Measurements from ENCODE around the gene SORCS2.

SORCS2 gene

DNA sequence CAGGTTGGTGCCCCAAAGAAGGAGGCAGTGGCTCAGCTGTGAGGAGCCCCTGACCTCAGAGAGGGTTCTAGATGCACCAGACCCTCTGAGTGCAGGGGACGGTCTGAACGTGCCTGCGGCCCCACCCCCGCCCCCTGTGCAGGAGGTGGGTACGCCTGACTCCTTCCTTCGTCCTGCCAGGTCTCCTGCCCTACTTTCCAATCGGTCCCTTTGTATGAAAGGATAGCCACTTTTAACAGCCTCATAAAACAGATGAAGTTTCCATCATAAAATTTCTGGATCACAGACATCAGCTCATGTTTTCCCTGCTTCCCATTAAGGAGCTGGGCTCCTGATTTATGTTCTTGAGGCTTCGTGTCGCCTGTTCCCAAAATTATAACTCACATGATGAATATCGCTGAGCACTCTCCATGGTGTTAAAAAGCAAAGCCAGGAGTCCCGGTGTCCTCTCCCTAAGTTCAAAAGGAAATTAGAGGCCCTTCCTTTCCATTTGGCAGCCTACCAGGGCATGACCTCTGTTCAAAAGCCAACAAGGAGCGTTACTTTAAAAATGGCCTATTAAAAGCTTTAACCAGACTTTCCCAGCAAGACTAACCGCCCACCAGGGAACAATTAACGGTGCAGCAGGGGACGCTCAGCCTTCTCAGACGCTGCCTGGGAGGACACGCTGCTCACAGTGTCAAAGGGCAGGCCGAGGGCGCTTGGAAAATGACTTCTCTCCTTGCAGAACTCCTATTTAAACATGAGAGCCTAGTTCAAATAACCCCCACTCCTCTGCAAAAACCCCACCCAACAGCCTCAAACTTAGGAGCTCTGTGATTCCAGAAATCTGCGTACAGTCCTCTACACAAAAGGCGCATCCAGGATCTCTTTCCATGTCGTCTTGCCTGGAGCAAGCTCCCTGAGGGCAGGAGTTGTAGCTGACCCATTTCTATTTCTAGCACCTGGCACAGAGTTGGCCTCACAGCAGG lies 565.4 kb downstream of the SORCS2 start:
- no peak for TF ChIP-seq CREB1 (IDR thresholded peaks at IDR 0.05; ENCODE audit: low read depth)
- no peak for TF ChIP-seq TEAD4 (IDR thresholded peaks at IDR 0.05)
- TF ChIP-seq YY1 (IDR thresholded peaks at IDR 0.05; ENCODE audit: low read depth) = no peak
- no peak for TF ChIP-seq RAD21 (IDR thresholded peaks at IDR 0.05; ENCODE audit: low read depth)
- no peak for TF ChIP-seq EP300 (IDR thresholded peaks at IDR 0.05; ENCODE audit: borderline replicate concordance)
- TF ChIP-seq, protein P1, sequence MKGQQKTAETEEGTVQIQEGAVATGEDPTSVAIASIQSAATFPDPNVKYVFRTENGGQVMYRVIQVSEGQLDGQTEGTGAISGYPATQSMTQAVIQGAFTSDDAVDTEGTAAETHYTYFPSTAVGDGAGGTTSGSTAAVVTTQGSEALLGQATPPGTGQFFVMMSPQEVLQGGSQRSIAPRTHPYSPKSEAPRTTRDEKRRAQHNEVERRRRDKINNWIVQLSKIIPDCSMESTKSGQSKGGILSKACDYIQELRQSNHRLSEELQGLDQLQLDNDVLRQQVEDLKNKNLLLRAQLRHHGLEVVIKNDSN (IDR thresholded peaks at IDR 0.05) = no peak
- no peak for TF ChIP-seq TAF1 (IDR thresholded peaks at IDR 0.05; ENCODE audit: low read depth)
- TF ChIP-seq TCF12 (IDR thresholded peaks at IDR 0.05; ENCODE audit: low read depth) = no peak
- no peak for TF ChIP-seq ZBTB7A (IDR thresholded peaks at IDR 0.05; ENCODE audit: low read depth)
- TF ChIP-seq EGR1 (IDR thresholded peaks at IDR 0.05) = no peak
- TF ChIP-seq FOXM1 (IDR thresholded peaks at IDR 0.05; ENCODE audit: borderline replicate concordance, low read depth) = no peak
- TF ChIP-seq CEBPB (IDR thresholded peaks at IDR 0.05) = no peak
- TF ChIP-seq, protein P2, sequence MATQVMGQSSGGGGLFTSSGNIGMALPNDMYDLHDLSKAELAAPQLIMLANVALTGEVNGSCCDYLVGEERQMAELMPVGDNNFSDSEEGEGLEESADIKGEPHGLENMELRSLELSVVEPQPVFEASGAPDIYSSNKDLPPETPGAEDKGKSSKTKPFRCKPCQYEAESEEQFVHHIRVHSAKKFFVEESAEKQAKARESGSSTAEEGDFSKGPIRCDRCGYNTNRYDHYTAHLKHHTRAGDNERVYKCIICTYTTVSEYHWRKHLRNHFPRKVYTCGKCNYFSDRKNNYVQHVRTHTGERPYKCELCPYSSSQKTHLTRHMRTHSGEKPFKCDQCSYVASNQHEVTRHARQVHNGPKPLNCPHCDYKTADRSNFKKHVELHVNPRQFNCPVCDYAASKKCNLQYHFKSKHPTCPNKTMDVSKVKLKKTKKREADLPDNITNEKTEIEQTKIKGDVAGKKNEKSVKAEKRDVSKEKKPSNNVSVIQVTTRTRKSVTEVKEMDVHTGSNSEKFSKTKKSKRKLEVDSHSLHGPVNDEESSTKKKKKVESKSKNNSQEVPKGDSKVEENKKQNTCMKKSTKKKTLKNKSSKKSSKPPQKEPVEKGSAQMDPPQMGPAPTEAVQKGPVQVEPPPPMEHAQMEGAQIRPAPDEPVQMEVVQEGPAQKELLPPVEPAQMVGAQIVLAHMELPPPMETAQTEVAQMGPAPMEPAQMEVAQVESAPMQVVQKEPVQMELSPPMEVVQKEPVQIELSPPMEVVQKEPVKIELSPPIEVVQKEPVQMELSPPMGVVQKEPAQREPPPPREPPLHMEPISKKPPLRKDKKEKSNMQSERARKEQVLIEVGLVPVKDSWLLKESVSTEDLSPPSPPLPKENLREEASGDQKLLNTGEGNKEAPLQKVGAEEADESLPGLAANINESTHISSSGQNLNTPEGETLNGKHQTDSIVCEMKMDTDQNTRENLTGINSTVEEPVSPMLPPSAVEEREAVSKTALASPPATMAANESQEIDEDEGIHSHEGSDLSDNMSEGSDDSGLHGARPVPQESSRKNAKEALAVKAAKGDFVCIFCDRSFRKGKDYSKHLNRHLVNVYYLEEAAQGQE (IDR thresholded peaks at IDR 0.05; ENCODE audit: low read depth) = no peak; the same call in 1 of the 2 replicates
- TF ChIP-seq, protein P3, sequence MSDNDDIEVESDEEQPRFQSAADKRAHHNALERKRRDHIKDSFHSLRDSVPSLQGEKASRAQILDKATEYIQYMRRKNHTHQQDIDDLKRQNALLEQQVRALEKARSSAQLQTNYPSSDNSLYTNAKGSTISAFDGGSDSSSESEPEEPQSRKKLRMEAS (IDR thresholded peaks at IDR 0.05) = no peak
- TF ChIP-seq NFIC (IDR thresholded peaks at IDR 0.05) = no peak

DNA sequence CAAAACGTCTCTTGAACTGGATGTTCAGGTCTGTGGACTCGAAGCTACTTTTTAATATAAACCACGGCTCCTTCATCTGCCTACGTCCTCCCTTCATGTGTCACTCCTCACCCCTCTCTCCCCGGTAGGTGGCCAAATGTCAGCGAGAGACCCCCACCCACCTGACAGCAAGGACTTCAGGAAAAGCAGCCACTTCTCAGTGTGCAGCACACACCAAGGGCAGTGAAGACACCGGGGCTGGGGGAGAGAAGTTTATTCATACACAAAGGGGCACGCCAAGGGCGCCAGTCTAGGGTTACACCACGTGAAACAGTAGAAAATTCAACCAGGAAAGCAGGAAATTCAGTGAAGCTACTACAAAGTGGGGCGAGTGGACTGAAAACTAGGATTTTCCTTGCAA lies 566.1 kb downstream of the SORCS2 start:
- TF ChIP-seq EP300 (IDR thresholded peaks at IDR 0.05; ENCODE audit: borderline replicate concordance) = no peak
- no peak for TF ChIP-seq EGR1 (IDR thresholded peaks at IDR 0.05)
- TF ChIP-seq CREB1 (IDR thresholded peaks at IDR 0.05; ENCODE audit: low read depth) = no peak
- TF ChIP-seq, protein P2 (IDR thresholded peaks at IDR 0.05; ENCODE audit: low read depth) = no peak
- no peak for TF ChIP-seq CEBPB (IDR thresholded peaks at IDR 0.05)
- no peak for TF ChIP-seq TCF12 (IDR thresholded peaks at IDR 0.05; ENCODE audit: low read depth)
- TF ChIP-seq, protein P3 (IDR thresholded peaks at IDR 0.05) = no peak
- TF ChIP-seq YY1 (IDR thresholded peaks at IDR 0.05; ENCODE audit: low read depth) = no peak

DNA sequence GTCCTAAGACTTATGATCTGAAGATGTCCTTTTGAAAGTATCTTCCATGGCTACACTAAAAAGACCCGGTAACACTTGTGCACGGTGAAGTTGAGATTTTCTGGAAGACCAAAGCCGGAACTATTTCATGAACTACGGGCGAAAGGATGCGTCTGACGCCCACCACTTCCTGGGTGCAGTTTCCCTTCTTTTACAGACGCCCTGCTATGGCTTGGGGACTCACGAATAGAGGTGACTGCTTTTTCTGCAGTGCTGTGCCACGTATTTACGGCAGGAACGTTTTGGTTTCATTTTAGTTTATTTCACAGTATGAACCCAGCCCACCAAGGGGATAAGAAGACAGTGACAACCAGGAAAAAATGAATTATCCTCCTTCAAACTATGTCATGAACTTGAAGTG lies 566.9 kb downstream of the SORCS2 start:
- TF ChIP-seq CREB1 (IDR thresholded peaks at IDR 0.05; ENCODE audit: low read depth) (no peak), EGR1 (IDR thresholded peaks at IDR 0.05) (no peak), TCF12 (IDR thresholded peaks at IDR 0.05; ENCODE audit: low read depth) (no peak)
- TF ChIP-seq, protein P1 (IDR thresholded peaks at IDR 0.05) = no peak

DNA sequence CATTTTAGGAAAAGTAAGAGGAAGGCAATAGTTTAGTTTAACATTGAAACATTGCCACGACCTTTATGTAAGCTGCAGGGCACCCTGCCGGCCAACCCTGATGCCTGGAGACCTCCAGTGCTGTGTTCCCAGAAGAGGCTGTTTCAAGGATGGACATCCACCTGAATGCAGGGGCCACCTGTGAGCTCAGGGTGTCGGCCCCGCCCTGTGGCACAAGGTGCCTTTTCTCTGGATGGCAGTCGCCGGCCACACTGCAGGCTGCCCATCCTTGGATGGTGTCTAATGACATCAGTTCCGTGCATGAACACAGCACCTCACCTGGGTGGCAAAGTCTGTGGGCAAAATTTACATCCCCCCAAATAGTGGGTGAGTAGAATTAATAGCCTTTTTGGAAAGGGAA lies 567.3 kb downstream of the SORCS2 start:
- TF ChIP-seq NFIC (IDR thresholded peaks at IDR 0.05) (no peak), ZBTB7A (IDR thresholded peaks at IDR 0.05; ENCODE audit: low read depth) (no peak), CEBPB (IDR thresholded peaks at IDR 0.05) (no peak), TEAD4 (IDR thresholded peaks at IDR 0.05) (no peak), EP300 (IDR thresholded peaks at IDR 0.05; ENCODE audit: borderline replicate concordance) (no peak), TAF1 (IDR thresholded peaks at IDR 0.05; ENCODE audit: low read depth) (no peak), RAD21 (IDR thresholded peaks at IDR 0.05; ENCODE audit: low read depth) (no peak), FOXM1 (IDR thresholded peaks at IDR 0.05; ENCODE audit: borderline replicate concordance, low read depth) (no peak), YY1 (IDR thresholded peaks at IDR 0.05; ENCODE audit: low read depth) (no peak)
- TF ChIP-seq, protein P3 (IDR thresholded peaks at IDR 0.05) = no peak

DNA sequence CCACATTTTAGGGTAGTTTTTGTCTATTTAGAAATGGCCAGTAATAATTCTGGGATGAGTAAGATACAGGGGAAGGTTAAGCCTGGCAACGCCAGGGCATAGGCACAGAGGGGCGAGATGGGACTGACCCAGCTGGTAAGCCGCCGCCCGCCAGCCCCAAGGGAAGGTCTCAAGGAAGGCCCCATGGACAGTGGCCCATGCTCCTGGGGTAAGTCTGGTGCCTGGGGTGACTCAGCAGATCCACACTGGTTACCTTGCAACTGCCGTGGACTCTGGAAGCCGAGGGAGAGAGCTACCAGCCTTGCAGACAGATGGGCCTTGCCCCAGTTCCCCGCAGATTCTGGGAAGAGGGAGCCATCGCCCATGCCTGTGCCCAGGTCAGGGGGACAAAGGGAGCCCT lies 567.9 kb downstream of the SORCS2 start:
- TF ChIP-seq ZBTB7A (IDR thresholded peaks at IDR 0.05; ENCODE audit: low read depth) = no peak
- TF ChIP-seq TAF1 (IDR thresholded peaks at IDR 0.05; ENCODE audit: low read depth) = no peak
- TF ChIP-seq EP300 (IDR thresholded peaks at IDR 0.05; ENCODE audit: borderline replicate concordance) = no peak
- TF ChIP-seq TEAD4 (IDR thresholded peaks at IDR 0.05) = no peak
- TF ChIP-seq CREB1 (IDR thresholded peaks at IDR 0.05; ENCODE audit: low read depth) = no peak
- TF ChIP-seq TCF12 (IDR thresholded peaks at IDR 0.05; ENCODE audit: low read depth) = no peak
- TF ChIP-seq, protein P1 (IDR thresholded peaks at IDR 0.05) = no peak
- no peak for TF ChIP-seq FOXM1 (IDR thresholded peaks at IDR 0.05; ENCODE audit: borderline replicate concordance, low read depth)
- TF ChIP-seq, protein P3 (IDR thresholded peaks at IDR 0.05) = no peak
- no peak for TF ChIP-seq YY1 (IDR thresholded peaks at IDR 0.05; ENCODE audit: low read depth)
- no peak for TF ChIP-seq NFIC (IDR thresholded peaks at IDR 0.05)
- TF ChIP-seq, protein P2 (IDR thresholded peaks at IDR 0.05; ENCODE audit: low read depth) = no peak
- no peak for TF ChIP-seq CEBPB (IDR thresholded peaks at IDR 0.05)
- no peak for TF ChIP-seq EGR1 (IDR thresholded peaks at IDR 0.05)
- no peak for TF ChIP-seq RAD21 (IDR thresholded peaks at IDR 0.05; ENCODE audit: low read depth)

Measured in Ishikawa (cell line).